H1 (cell line): ENCODE data around the gene SPAG8. TPM values are rescaled to one million over a fixed set of nuclear protein-coding genes. Genes with fewer than 3 reads are reported as not detected.
A peak's percentile ranks its signal among the peaks of the same experiment; 100 is the strongest.

ENCODE experiments used
- CTCF ChIA-PET: fragments of 300-600 bp; sonication (Branson Sonifier 250); formaldehyde crosslinking; loops from one replicate; lab custom pipeline; 2021; ENCODE audit not compliant: partially characterized antibody; lab: Charles Lee
- POLR2A ChIA-PET: fragments of 300-600 bp; sonication (Branson Sonifier 250); formaldehyde crosslinking; loops from one replicate; lab custom pipeline; 2021; ENCODE audit warnings: inconsistent platforms; ENCODE audit not compliant: partially characterized antibody; lab: Charles Lee
- DNase-seq, 2 experiments: peaks; one replicate each; pipeline versions ENCODE4 v3.0.0 to v3.0.0-alpha.2; 2010 to 2022; ENCODE audit warnings: low spot score in 2 of 2, low read depth in 1 of 2, mixed read lengths in 1 of 2
- FAIRE-seq: peaks from 2 replicates; lab custom pipeline; 2011; peaks lifted over from hg19 to GRCh38; lab: Jason Lieb, UNC
- H2AFZ ChIP-seq: 2 replicates; pipeline ENCODE4 v1.8.1; 2012; ENCODE audit warnings: low read length, inconsistent platforms
- H2AK5ac ChIP-seq: 2 replicates; pipeline ENCODE4 v1.6.1; 2013; ENCODE audit warnings: low read depth, low read length
- H2BK120ac ChIP-seq: replicated peaks from 2 replicates; pipeline ENCODE3; 2013; ENCODE audit warnings: low read depth, low read length, inconsistent platforms
- H2BK12ac ChIP-seq: 2 replicates; pipeline ENCODE4 v1.6.1; 2013; ENCODE audit warnings: low read depth, low read length
- H2BK15ac ChIP-seq: 2 replicates; pipeline ENCODE4 v1.6.1; 2013; ENCODE audit warnings: low read length
- H2BK20ac ChIP-seq: 2 replicates; pipeline ENCODE4 v1.6.1; 2013; ENCODE audit warnings: low read length
- H2BK5ac ChIP-seq: 2 replicates; pipeline ENCODE4 v1.6.1; 2013; ENCODE audit warnings: low read depth, low read length
- H3K14ac ChIP-seq: 2 replicates; pipeline ENCODE4 v1.6.1; 2013; ENCODE audit warnings: inconsistent platforms; ENCODE audit not compliant: insufficient read length
- H3K18ac ChIP-seq: 2 replicates; pipeline ENCODE4 v1.6.1; 2013; ENCODE audit warnings: low read length; ENCODE audit errors: extremely low read depth
- H3K23ac ChIP-seq: 2 replicates; pipeline ENCODE4 v1.6.1; 2013; ENCODE audit warnings: inconsistent platforms; ENCODE audit not compliant: insufficient read length
- H3K23me2 ChIP-seq: 2 replicates; pipeline ENCODE4 v1.6.1; 2013; ENCODE audit warnings: low read depth, low read length
- H3K27ac ChIP-seq: 2 replicates; pipeline ENCODE4 v1.6.1; 2011; ENCODE audit warnings: low read depth, low read length, inconsistent platforms
- H3K27me3 ChIP-seq, 4 experiments: replicated peaks in 1 of 4; 1 replicate in 1 of 4; 2 replicates in 3 of 4; pipeline versions ENCODE4 v1.6.1 to v1.8.1; 2011 to 2013; ENCODE audit warnings: low read length in 3 of 4, mild to moderate bottlenecking in 3 of 4, inconsistent platforms in 2 of 4, mixed read lengths in 2 of 4, moderate library complexity in 1 of 4; ENCODE audit not compliant: control insufficient read depth in 3 of 4, insufficient read depth in 3 of 4; ENCODE audit errors: extremely low read depth in 1 of 4
- H3K36me3 ChIP-seq, 4 experiments: 2 replicates each; pipeline versions ENCODE4 v1.6.1 to v1.8.1; 2011 to 2013; ENCODE audit warnings: mild to moderate bottlenecking in 4 of 4, low read length in 3 of 4, moderate library complexity in 2 of 4, control low read depth in 1 of 4, inconsistent platforms in 1 of 4; ENCODE audit not compliant: insufficient read depth in 4 of 4, control insufficient read depth in 2 of 4
- H3K4ac ChIP-seq: replicated peaks from 2 replicates; pipeline ENCODE3; 2013; ENCODE audit warnings: low read length, low read depth, mixed read lengths, inconsistent platforms; ENCODE audit not compliant: insufficient read length
- H3K4me1 ChIP-seq, 4 experiments: replicated peaks in 1 of 4; 1 replicate in 1 of 4; 2 replicates in 3 of 4; pipeline versions ENCODE4 v1.6.1 to v1.8.1; 2011 to 2013; ENCODE audit warnings: low read length in 3 of 4, inconsistent platforms in 2 of 4, mixed read lengths in 1 of 4; ENCODE audit not compliant: insufficient read depth in 4 of 4, control insufficient read depth in 3 of 4
- H3K4me2 ChIP-seq, 2 experiments: 2 replicates each; pipeline versions ENCODE4 v1.6.1 to v1.8.1; 2011 to 2013; ENCODE audit warnings: low read depth in 2 of 2, low read length in 2 of 2, control low read depth in 1 of 2, inconsistent platforms in 1 of 2, mild to moderate bottlenecking in 1 of 2; ENCODE audit not compliant: insufficient read depth in 1 of 2
- H3K4me3 ChIP-seq, 4 experiments: fragments of 200-600, 300-600 bp in 1 of 4; sonication (generic), shearing (Covaris generic), sonication (Bioruptor Twin) in 1 of 4; 2 replicates each; pipeline versions ENCODE4 v1.5.1 to v1.8.1; 2011 to 2016; ENCODE audit warnings: low read length in 4 of 4, low read depth in 3 of 4, control low read depth in 2 of 4, inconsistent platforms in 2 of 4, mild to moderate bottlenecking in 2 of 4, mixed read lengths in 1 of 4, moderate library complexity in 1 of 4; ENCODE audit not compliant: insufficient read depth in 2 of 4; ENCODE audit errors: extremely low read depth in 1 of 4
- H3K56ac ChIP-seq: replicated peaks from 2 replicates; pipeline ENCODE3; 2013; ENCODE audit warnings: low read depth, mild to moderate bottlenecking, mixed read lengths, low read length, inconsistent platforms; ENCODE audit not compliant: insufficient read length
- H3K79me1 ChIP-seq: 2 replicates; pipeline ENCODE4 v1.6.1; 2013; ENCODE audit warnings: low read depth, low read length, control low read depth
- H3K79me2 ChIP-seq, 2 experiments: 2 replicates each; pipeline versions ENCODE4 v1.6.1 to v1.8.1; 2012 to 2013; ENCODE audit warnings: low read length in 2 of 2, mild to moderate bottlenecking in 2 of 2, inconsistent platforms in 1 of 2; ENCODE audit not compliant: insufficient read depth in 2 of 2, control insufficient read depth in 1 of 2
- H3K9ac ChIP-seq, 4 experiments: replicated peaks in 1 of 4; 1 replicate in 1 of 4; 2 replicates in 3 of 4; pipeline versions ENCODE4 v1.6.1 to v1.8.1; 2011 to 2013; ENCODE audit warnings: low read depth in 3 of 4, low read length in 3 of 4, control low read depth in 2 of 4, mild to moderate bottlenecking in 2 of 4, moderate library complexity in 2 of 4, inconsistent platforms in 1 of 4; ENCODE audit errors: extremely low read depth in 1 of 4
- H3K9me3 ChIP-seq, 2 experiments: 2 replicates each; pipeline versions ENCODE4 v1.6.1 to v1.8.1; 2012 to 2013; ENCODE audit warnings: mild to moderate bottlenecking in 2 of 2, moderate library complexity in 2 of 2, control low read depth in 1 of 2, inconsistent platforms in 1 of 2, low read depth in 1 of 2, low read length in 1 of 2, mixed read lengths in 1 of 2; ENCODE audit not compliant: insufficient read depth in 2 of 2
- H4K20me1 ChIP-seq, 2 experiments: replicated peaks in 1 of 2; 2 replicates each; pipeline versions ENCODE3 to v1.8.1; 2011 to 2013; ENCODE audit warnings: inconsistent platforms in 2 of 2, low read length in 2 of 2, mild to moderate bottlenecking in 1 of 2; ENCODE audit not compliant: insufficient read depth in 2 of 2, control insufficient read depth in 1 of 2
- H4K5ac ChIP-seq: 2 replicates; pipeline ENCODE4 v1.6.1; 2013; ENCODE audit warnings: low read length, low read depth, mixed read lengths, inconsistent platforms; ENCODE audit not compliant: insufficient read length
- H4K8ac ChIP-seq: 2 replicates; pipeline ENCODE4 v1.8.0; 2013; ENCODE audit warnings: mild to moderate bottlenecking, moderate library complexity, low read length, inconsistent platforms; ENCODE audit not compliant: insufficient read depth; ENCODE audit errors: extremely low read depth
- H4K91ac ChIP-seq: replicated peaks from 2 replicates; pipeline ENCODE3; 2013; ENCODE audit warnings: low read length, mixed read lengths, inconsistent platforms; ENCODE audit not compliant: insufficient read length
- ATF3 ChIP-seq: IDR thresholded peaks from 2 replicates; pipeline ENCODE4 v1.6.1; 2011; ENCODE audit warnings: low read depth, mild to moderate bottlenecking, low read length; ENCODE audit not compliant: insufficient read depth
- BRCA1 ChIP-seq: IDR thresholded peaks from 2 replicates; pipeline ENCODE4 v1.6.1; 2012; ENCODE audit warnings: low read depth, low read length, improper control_type of control experiment
- CHD1 ChIP-seq: IDR thresholded peaks from 2 replicates; pipeline ENCODE4 v1.6.1; 2012; ENCODE audit warnings: low read depth, low read length, improper control_type of control experiment
- CREB1 ChIP-seq: IDR thresholded peaks from 2 replicates; pipeline ENCODE4 v1.6.1; 2012; ENCODE audit warnings: inconsistent platforms
- HDAC6 ChIP-seq: IDR thresholded peaks from one replicate; pipeline ENCODE4 v1.7.1; 2012; ENCODE audit warnings: low read depth, mild to moderate bottlenecking, inconsistent platforms, low read length, moderate library complexity
- KDM5A ChIP-seq: fragments of 200-600 bp; IDR thresholded peaks from 2 replicates; pipeline ENCODE4 v1.7.1; 2012; ENCODE audit warnings: mild to moderate bottlenecking, low read length, inconsistent platforms, mixed read lengths
- MAFK ChIP-seq: IDR thresholded peaks from 2 replicates; pipeline ENCODE4 v1.6.1; 2012; ENCODE audit warnings: low read depth, mild to moderate bottlenecking, improper control_type of control experiment, low read length
- NRF1 ChIP-seq: IDR thresholded peaks from 2 replicates; pipeline ENCODE4 v1.6.1; 2011; ENCODE audit warnings: mild to moderate bottlenecking, low read depth, low read length, improper control_type of control experiment
- POU5F1 ChIP-seq: IDR thresholded peaks from 2 replicates; pipeline ENCODE4 v1.6.1; 2011; ENCODE audit warnings: low read depth, mild to moderate bottlenecking, low read length, moderate library complexity
- RNF2 ChIP-seq: fragments of 200-900, 300-1000 bp; sonication (generic); IDR thresholded peaks from 2 replicates; pipeline ENCODE4 v1.7.1; 2016; ENCODE audit warnings: borderline replicate concordance, low read depth, mild to moderate bottlenecking, antibody characterized with exemption, low read length; ENCODE audit not compliant: poor library complexity, severe bottlenecking; ENCODE audit errors: missing control alignments
- SP2 ChIP-seq: IDR thresholded peaks from 2 replicates; pipeline ENCODE4 v1.6.1; 2012; ENCODE audit warnings: mild to moderate bottlenecking, low read length, inconsistent platforms
- whole genome bisulfite sequencing, 2 experiments: shearing (Covaris generic) in 1 of 2; methylation state at CpG; one replicate each; pipeline versions ENCODE4 v1.1.6 to v1.1.7; 2013 to 2015; ENCODE audit warnings: low lambda C conversion rate in 2 of 2, mixed read lengths in 2 of 2, inconsistent platforms in 1 of 2, low coverage in 1 of 2, missing lambda C conversion rate in 1 of 2; ENCODE audit not compliant: insufficient replicate concordance in 2 of 2, insufficient coverage in 1 of 2, insufficient read length in 1 of 2; ENCODE audit errors: extremely low coverage in 1 of 2, missing lambda C conversion rate in 1 of 2; 5-methylcytosine and 5-hydroxymethylcytosine counted together
- polyA plus RNA-seq, 7 experiments: library from polyadenylated mRNA; depleted of rRNA in 3 of 7; stranded (reverse) in 5 of 7; unstranded in 2 of 7; fragments of >200 nt in 5 of 7; fragments of 200-250 nt in 2 of 7; gene quantifications; 1 replicate in 5 of 7; 2 replicates in 1 of 7; 4 replicates in 1 of 7; pipeline versions ENCODE4 v1.2.1 to v1.2.3, GENCODE V29; 2011 to 2013; ENCODE audit warnings: missing spikeins in 2 of 7, mixed read lengths in 2 of 7
- total RNA-seq: library from RNA; stranded (reverse); fragmentation: NEBNext Ultra II Directional; extraction: Animal tissue kit (Norgen Biotek cat#: 25700); gene quantifications from 2 replicates; pipeline ENCODE4 v1.2.1, GENCODE V29; 2021

Gene SPAG8
- total and polyA plus RNA-seq, 2 of the 8 experiments (the other 6 are each of a cell fraction or from before 2014, with no cell fraction given) = 0.37 to 0.44 TPM

GRCh38 chr9:35834260-35835215 is 22.5 kb upstream of the SPAG8 start:
- Histone ChIP-seq H3K23me2 (peaks cover 3% of the 10 kb centered on the region; the same call in 1 of the 2 replicates), H3K18ac (no peak overlapping the region), H2BK5ac (no peak overlapping the region), H4K91ac (no peak overlapping the region), H2AFZ (no peak overlapping the region), H2BK120ac (no peak overlapping the region), H3K79me1 (no peaks in the 10 kb centered on the region), H3K27ac (no peak overlapping the region), H3K36me3 (no peaks in the 10 kb centered on the region), H3K79me2 (no peaks in the 10 kb centered on the region), H2BK20ac (no peak overlapping the region), H4K5ac (no peak overlapping the region), H4K20me1 (no peaks in the 10 kb centered on the region), H3K23ac (no peak overlapping the region), H4K8ac (no peak overlapping the region), H2AK5ac (no peak overlapping the region; the same call in 1 of the 2 replicates), H3K4me3 (no peak overlapping the region), H3K4ac (no peak overlapping the region), H3K56ac (no peak overlapping the region), H2BK15ac (0 out of 2 replicates have a peak overlapping the region, but pooled peaks have one; percentile 88), H2BK12ac (no peak overlapping the region), H3K14ac (no peak overlapping the region), H3K4me2 (no peak overlapping the region), H3K9ac (no peak overlapping the region), H3K4me1 (peaks cover 0 to 5% (median 1%) of the 10 kb centered on the region in 4 experiments; a peak in 4 of 7 replicates), H3K9me3 (no peaks in the 10 kb centered on the region), H3K27me3 (no peaks in the 10 kb centered on the region; a peak in 1 of 7 replicates)
- CTCF ChIA-PET = interaction anchor here (0.6 to 16.5 kb wide), 33 partner anchors 10 to 318 kb away, joined by 3 to 172 read pairs (median 5); partner anchors contain the start of genes CREB3, FAM221B, HINT2 and SPAG8
- POLR2A ChIA-PET = interaction anchor here (0.6 to 3.2 kb wide), 8 partner anchors 12 to 173 kb away, joined by 3 to 18 read pairs (median 3); partner anchors contain the start of genes CREB3, HINT2 and TLN1
- no peak for DNase-seq
- no peak for TF ChIP-seq RNF2
- TF ChIP-seq NRF1 = no peak
- no peak for TF ChIP-seq MAFK
- no peak for TF ChIP-seq KDM5A
- no peak for TF ChIP-seq BRCA1
- TF ChIP-seq CREB1 = no peak
- no peak for TF ChIP-seq CHD1
- TF ChIP-seq POU5F1 = no peak
- no peak for TF ChIP-seq SP2
- no peak for TF ChIP-seq HDAC6
- TF ChIP-seq ATF3 = no peak
- WGBS, 2 experiments = 89 to 100% methylated on average over 1 to 14 of the region's 14 CpGs
- no peak for FAIRE-seq
